Endothelial cell of umbilical vein (primary cell): ENCODE data around the gene B4GALT7. TPM values are rescaled to one million over a fixed set of nuclear protein-coding genes. Genes with fewer than 3 reads are reported as not detected.

Experiments
- BruUV-seq: library from RNA; stranded (reverse); fragments of 400-500 nt; replicated peaks from 2 replicates; lab custom pipeline; 2021; lab: Mats Ljungman, UMichigan
- CTCF ChIA-PET: fragments of 300-600, 350-600 bp; sonication (Branson Sonifier 250); formaldehyde crosslinking; loops from one replicate; lab custom pipeline; 2021; ENCODE audit warnings: antibody characterized with exemption, inconsistent platforms; lab: Charles Lee
- POLR2A ChIA-PET: fragments of 300-600, 350-600 bp; sonication (Branson Sonifier 250); formaldehyde crosslinking; loops from one replicate; lab custom pipeline; 2021; ENCODE audit warnings: antibody characterized with exemption, inconsistent platforms; lab: Charles Lee
- DNase-seq: peaks from one replicate; pipeline ENCODE4 v3.0.0-alpha.2; 2011; ENCODE audit warnings: low read depth, low spot score
- FAIRE-seq: peaks from 2 replicates; lab custom pipeline; 2011; peaks lifted over from hg19 to GRCh38; lab: Jason Lieb, UNC
- H2AFZ ChIP-seq: 2 replicates; pipeline ENCODE4 v1.6.0; 2012; ENCODE audit warnings: low read depth, low read length, control low read depth, inconsistent platforms
- H3K27ac ChIP-seq: 2 replicates; pipeline ENCODE4 v1.5.1; 2011; ENCODE audit warnings: low read depth, mild to moderate bottlenecking, control low read depth, low read length, moderate library complexity; ENCODE audit not compliant: insufficient read depth
- H3K27me3 ChIP-seq, 2 experiments: 2 replicates each; pipeline versions ENCODE4 v1.6.0 to v1.6.1; 2011; ENCODE audit warnings: low read length in 2 of 2, mixed read lengths in 1 of 2; ENCODE audit not compliant: control insufficient read depth in 2 of 2, insufficient read depth in 2 of 2
- H3K36me3 ChIP-seq, 2 experiments: 2 replicates in 1 of 2; 3 replicates in 1 of 2; pipeline ENCODE4 v1.5.1; 2011; ENCODE audit warnings: low read length in 2 of 2, mild to moderate bottlenecking in 1 of 2, moderate library complexity in 1 of 2; ENCODE audit not compliant: control insufficient read depth in 2 of 2, insufficient read depth in 2 of 2; ENCODE audit errors: extremely low read depth in 1 of 2
- H3K4me1 ChIP-seq: 3 replicates; pipeline ENCODE4 v1.5.1; 2011; ENCODE audit warnings: mild to moderate bottlenecking, low read length; ENCODE audit not compliant: control insufficient read depth, insufficient read depth; ENCODE audit errors: extremely low read depth
- H3K4me2 ChIP-seq: 2 replicates; pipeline ENCODE4 v1.6.1; 2011; ENCODE audit warnings: low read length, control low read depth, mixed read lengths; ENCODE audit not compliant: insufficient read depth
- H3K4me3 ChIP-seq, 3 experiments: fragments of 200-600 bp in 1 of 3; sonication (generic), shearing (Covaris generic) in 1 of 3; replicated peaks in 1 of 3; 2 replicates each; pipeline ENCODE4 v1.5.1; 2011 to 2016; ENCODE audit warnings: control low read depth in 3 of 3, low read length in 3 of 3, mild to moderate bottlenecking in 2 of 3, inconsistent platforms in 1 of 3, low read depth in 1 of 3, moderate library complexity in 1 of 3; ENCODE audit not compliant: insufficient read depth in 1 of 3
- H3K79me2 ChIP-seq: 2 replicates; pipeline ENCODE4 v1.6.0; 2012; ENCODE audit warnings: low read length, inconsistent platforms; ENCODE audit not compliant: control insufficient read depth, insufficient read depth
- H3K9ac ChIP-seq: replicated peaks from 2 replicates; pipeline ENCODE3; 2011; ENCODE audit warnings: low read length, control low read depth; ENCODE audit not compliant: insufficient read depth; ENCODE audit errors: extremely low read depth
- H3K9me1 ChIP-seq: replicated peaks from 3 replicates; pipeline ENCODE4 v1.6.0; 2011; ENCODE audit warnings: mild to moderate bottlenecking, low read length; ENCODE audit not compliant: control insufficient read depth, insufficient read depth; ENCODE audit errors: extremely low read depth
- H3K9me3 ChIP-seq: replicated peaks from 2 replicates; pipeline ENCODE4 v1.5.1; 2012; ENCODE audit warnings: low read length, inconsistent platforms; ENCODE audit not compliant: control insufficient read depth, insufficient read depth
- H4K20me1 ChIP-seq: replicated peaks from 2 replicates; pipeline ENCODE3; 2011; ENCODE audit warnings: mild to moderate bottlenecking, low read length; ENCODE audit not compliant: control insufficient read depth, insufficient read depth; ENCODE audit errors: extremely low read depth
- CTCF ChIP-seq, 2 donors: IDR thresholded peaks; 1 replicate in 1 of 2; 2 replicates in 1 of 2; pipeline ENCODE4 v1.5.1; 2011; ENCODE audit warnings: low read length in 2 of 2, mild to moderate bottlenecking in 2 of 2, moderate library complexity in 2 of 2, control low read depth in 1 of 2, inconsistent platforms in 1 of 2, low read depth in 1 of 2; ENCODE audit not compliant: insufficient read depth in 1 of 2; ENCODE audit errors: extremely low read depth in 1 of 2
- EZH2 ChIP-seq: IDR thresholded peaks from 2 replicates; pipeline ENCODE4 v1.6.1; 2012; ENCODE audit warnings: borderline replicate concordance, low read depth, mild to moderate bottlenecking, moderate library complexity, low read length, inconsistent platforms; ENCODE audit not compliant: severe bottlenecking
- FOS ChIP-seq: IDR thresholded peaks from 2 replicates; pipeline ENCODE4 v1.6.1; 2011; ENCODE audit warnings: mild to moderate bottlenecking, low read length, moderate library complexity, borderline replicate concordance; ENCODE audit not compliant: insufficient read depth
- GATA2 ChIP-seq: IDR thresholded peaks from 2 replicates; pipeline ENCODE4 v1.7.0; 2011; ENCODE audit warnings: low read depth, mild to moderate bottlenecking, moderate library complexity, mixed read lengths, low read length; ENCODE audit not compliant: insufficient read length, insufficient read depth
- MAX ChIP-seq: IDR thresholded peaks from 2 replicates; pipeline ENCODE4 v1.6.1; 2011; ENCODE audit not compliant: insufficient read depth, insufficient read length
- MYC ChIP-seq: IDR thresholded peaks from one replicate; pipeline ENCODE4 v1.6.1; 2011; ENCODE audit warnings: mild to moderate bottlenecking, low read depth, low read length
- dilution Hi-C: fragments of 300-500 bp; cut with MboI; formaldehyde crosslinking; loops from one replicate; pipeline ENCODE4 v1.15.0; 2019; ENCODE audit warnings: low sequenced_read_pairs; ENCODE audit not compliant: extremely low pct_ligation_motif_present
- intact Hi-C: fragments of 100-400 bp; cut with micrococcal nuclease; formaldehyde crosslinking; loops from one replicate; pipeline ENCODE4 v1.10.0; 2022
- polyA plus RNA-seq, 4 experiments: library from polyadenylated mRNA; depleted of rRNA in 3 of 4; stranded (reverse) in 3 of 4; unstranded in 1 of 4; fragments of >200 nt; gene quantifications; 2 replicates each; pipeline versions ENCODE4 v1.2.1 to v1.2.3, GENCODE V29; 2011 to 2012; ENCODE audit warnings: missing spikeins in 1 of 4
- total RNA-seq: library from RNA; stranded (reverse); gene quantifications from 2 replicates; pipeline ENCODE4 v1.2.3, GENCODE V29; 2021

B4GALT7 gene
- total and polyA plus RNA-seq, 2 donors (not counting 3 experiments of a cell fraction or from before 2014, with no cell fraction given), result 35.1 to 78.9 TPM

- TF ChIP-seq MYC (no peak), GATA2 (no peak), FOS (no peak), MAX (no peak), CTCF (IDR thresholded peaks at IDR 0.05; ENCODE audit: extremely low read depth in 1 of 2, insufficient read depth in 1 of 2, low read depth in 1 of 2, low read length in 2 of 2) (no peak), EZH2 (no peak)
- Histone ChIP-seq H3K9ac (no peak overlapping the region), H3K4me3 (no peak overlapping the region), H2AFZ (no peak overlapping the region), H3K9me1 (no peaks in the 10 kb centered on the region), H3K27me3 (no peaks in the 10 kb centered on the region), H3K4me1 (no peaks in the 10 kb centered on the region), H4K20me1 (no peaks in the 10 kb centered on the region), H3K36me3 (peaks cover 0 to 6% of the 10 kb centered on the region in 2 experiments), H3K4me2 (no peak overlapping the region), H3K27ac (no peak overlapping the region), H3K9me3 (no peaks in the 10 kb centered on the region), H3K79me2 (no peaks in the 10 kb centered on the region)
- intact Hi-C loops (no loop called here), dilution Hi-C loops (no loop called here)
- FAIRE-seq (no peak), DNase-seq (no peak)
- ChIA-PET POLR2A (no interaction called here), CTCF (no interaction called here)
- no TSS peak for BruUV-seq
Observed at GRCh38 chr5:177611446-177612214, 11.7 kb downstream of the B4GALT7 start.
